NCI-H748 (cell line): Measurements from ENCODE around the gene CCDC136.
A peak's percentile ranks its signal among the peaks of the same experiment; 100 is the strongest.

Experiments
- DNase-seq: peaks from one replicate; lab custom pipeline; 2025; ENCODE audit not compliant: unreplicated experiment; lab: John Stamatoyannopoulos, UW

Gene CCDC136

GRCh38 chr7:128791121-128791971, at the start of gene CCDC136:
Gene CCDC136, plus strand, starts transcription at chr7:128791968. Its CDS starts 444 bp downstream, at chr7:128792412.
- peak; percentile 76 for DNase-seq

GRCh38 chr7:128742206-128742605, 49.6 kb upstream of the CCDC136 start:
- no peak for DNase-seq

DNA sequence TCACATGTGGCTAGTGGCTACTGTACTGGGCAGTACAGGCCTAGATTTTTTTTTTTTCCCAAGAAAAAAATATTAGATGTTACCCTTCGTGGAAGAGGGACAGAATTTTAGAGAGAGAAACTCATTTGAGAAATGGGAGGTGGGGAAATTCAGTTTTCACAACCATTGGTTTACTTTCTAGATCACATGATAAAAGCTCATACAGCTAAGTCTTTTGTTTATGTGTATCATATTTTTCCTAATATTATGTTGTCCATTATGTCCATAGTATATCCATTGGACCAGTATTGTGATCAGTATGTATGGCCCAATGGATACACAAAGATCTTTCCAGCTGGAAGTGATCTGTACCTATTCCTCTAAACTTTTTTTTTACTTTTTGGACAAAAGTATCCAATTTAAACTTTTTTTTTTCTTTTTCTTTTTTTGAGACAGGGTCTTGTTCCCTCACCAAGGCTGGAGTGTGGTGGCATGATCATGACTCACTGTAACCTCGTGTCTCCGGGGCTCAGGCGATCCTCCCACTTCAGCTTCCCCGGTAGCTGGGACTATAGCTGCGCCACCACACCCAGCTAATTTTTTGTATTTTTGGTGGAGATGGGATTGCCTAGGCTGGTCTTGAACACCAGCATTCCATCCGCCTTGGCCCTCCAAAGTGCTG, 48.5 kb upstream of the CCDC136 start:
- DNase-seq, result no peak

- no peak for DNase-seq
Observed at GRCh38 chr7:128744366-128744905, 47.3 kb upstream of the CCDC136 start.

GRCh38 chr7:128745706-128746105, 46.1 kb upstream of the CCDC136 start:
- DNase-seq, result no peak

DNA sequence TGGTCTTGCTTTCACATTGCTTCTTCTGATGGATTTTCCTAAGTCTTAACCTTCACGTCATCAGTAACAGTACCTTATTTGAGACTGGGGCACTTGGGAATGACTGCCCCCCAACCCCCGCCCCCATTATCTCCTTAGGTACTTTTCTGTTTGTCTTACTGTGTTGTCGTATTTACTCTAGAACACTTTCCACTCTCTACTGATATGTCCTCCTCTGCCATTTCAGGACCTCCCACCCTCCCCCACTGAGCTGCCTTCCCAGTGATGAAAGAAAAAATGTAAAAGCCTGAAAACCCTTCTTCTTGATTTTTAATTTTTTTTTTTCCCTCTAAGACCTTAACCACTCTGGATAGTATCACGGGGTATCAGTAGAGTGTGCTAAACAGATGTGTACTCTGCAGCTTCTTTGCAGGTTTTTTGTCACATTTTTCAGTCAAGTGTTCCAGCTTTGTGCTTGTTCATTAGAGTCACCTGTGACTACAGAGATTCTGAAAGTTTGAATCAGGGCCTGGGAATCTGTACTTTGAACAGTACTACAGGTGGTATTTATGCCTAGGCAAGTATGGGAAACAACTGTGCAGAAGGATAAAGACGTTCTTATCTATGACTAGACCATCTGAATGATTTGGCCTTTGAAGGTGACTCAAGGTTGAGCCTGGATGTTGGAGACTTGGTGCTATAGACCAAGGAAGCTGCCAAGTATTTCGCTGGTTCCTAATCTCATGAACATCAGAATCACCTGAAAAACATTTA, 44.3 kb upstream of the CCDC136 start:
- DNase-seq, result no peak

GRCh38 chr7:128752251-128752650, 39.5 kb upstream of the CCDC136 start:
- DNase-seq, result no peak

- DNase-seq, result no peak
Observed at GRCh38 chr7:128755075-128755818, 36.5 kb upstream of the CCDC136 start.

DNA sequence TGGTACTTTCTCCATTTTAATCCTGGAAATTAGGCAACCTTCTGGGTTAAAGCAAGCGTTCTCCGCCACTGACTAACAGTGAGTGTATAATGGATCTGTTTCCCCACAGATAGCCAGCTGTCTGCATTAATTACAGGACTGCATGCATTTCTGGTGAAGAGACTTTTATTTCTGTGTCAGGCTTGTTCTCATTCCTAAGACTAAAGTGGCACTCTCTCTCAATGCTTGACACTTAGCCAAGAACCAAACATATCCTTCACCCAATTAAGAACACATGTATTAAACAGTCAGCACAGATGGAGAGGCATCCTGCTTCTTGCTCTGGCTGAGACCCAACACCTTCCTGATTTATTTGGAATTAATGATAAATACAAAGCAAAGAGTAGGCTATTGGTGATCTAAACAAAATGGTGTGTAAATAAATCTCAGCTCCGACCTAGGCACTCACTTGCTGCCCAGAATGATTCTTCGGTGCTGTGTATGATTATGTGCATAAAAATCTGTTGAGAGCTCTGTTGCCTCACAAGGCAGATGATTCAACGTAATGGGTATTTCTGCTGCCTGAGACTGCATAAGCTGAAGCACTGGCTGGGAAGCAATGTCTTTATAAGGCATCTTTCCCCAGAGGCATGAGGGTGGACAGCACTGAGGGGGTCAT, 35.8 kb upstream of the CCDC136 start:
- DNase-seq, result no peak

GRCh38 chr7:128757203-128757602, 34.6 kb upstream of the CCDC136 start:
- DNase-seq, result no peak

DNA sequence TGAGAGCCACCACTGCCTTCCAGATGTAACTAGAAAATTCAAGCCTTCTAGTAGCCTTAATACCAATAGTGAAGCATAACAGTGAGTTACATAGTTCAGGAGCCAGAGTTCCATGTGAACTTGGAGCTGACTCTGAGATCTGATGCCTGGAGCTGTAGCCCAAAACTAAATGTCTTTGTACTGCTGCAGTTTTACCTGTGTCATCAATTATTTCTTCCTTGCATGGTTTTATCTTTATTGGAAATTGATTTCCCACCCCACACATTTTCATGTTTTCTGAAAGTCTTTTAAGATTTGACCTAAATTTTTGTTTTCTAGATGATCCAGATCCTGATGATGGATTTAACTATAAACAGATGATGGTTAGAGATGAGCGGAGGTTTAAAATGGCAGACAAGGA, 33.2 kb upstream of the CCDC136 start:
- no peak for DNase-seq

GRCh38 chr7:128759242-128759641, 32.5 kb upstream of the CCDC136 start:
- DNase-seq, result no peak

DNA sequence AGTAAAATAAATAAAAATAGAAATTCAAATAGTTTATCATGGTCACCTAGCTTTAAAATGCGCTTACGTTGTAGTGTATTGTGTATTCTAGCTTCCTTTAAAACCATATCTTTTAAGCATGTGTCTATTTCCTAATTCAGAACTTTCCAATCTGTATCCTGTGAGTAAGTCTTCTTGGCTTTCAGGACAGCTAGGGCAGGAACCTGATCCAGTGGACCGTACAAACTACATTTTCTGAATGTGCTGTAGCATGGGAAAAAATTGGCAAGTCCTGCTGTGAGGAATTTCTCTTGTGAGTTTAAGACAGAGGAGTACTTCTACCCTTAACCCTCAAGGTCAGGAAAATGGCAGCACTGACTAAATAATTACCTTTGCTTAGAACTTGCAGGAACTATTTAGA, 28.2 kb upstream of the CCDC136 start:
- DNase-seq, result no peak

- no peak for DNase-seq
Observed at GRCh38 chr7:128767475-128768110, 24.2 kb upstream of the CCDC136 start.

GRCh38 chr7:128770233-128770632, 21.5 kb upstream of the CCDC136 start:
- no peak for DNase-seq

- DNase-seq, result no peak
Observed at GRCh38 chr7:128773604-128774003, 18.2 kb upstream of the CCDC136 start.

DNA sequence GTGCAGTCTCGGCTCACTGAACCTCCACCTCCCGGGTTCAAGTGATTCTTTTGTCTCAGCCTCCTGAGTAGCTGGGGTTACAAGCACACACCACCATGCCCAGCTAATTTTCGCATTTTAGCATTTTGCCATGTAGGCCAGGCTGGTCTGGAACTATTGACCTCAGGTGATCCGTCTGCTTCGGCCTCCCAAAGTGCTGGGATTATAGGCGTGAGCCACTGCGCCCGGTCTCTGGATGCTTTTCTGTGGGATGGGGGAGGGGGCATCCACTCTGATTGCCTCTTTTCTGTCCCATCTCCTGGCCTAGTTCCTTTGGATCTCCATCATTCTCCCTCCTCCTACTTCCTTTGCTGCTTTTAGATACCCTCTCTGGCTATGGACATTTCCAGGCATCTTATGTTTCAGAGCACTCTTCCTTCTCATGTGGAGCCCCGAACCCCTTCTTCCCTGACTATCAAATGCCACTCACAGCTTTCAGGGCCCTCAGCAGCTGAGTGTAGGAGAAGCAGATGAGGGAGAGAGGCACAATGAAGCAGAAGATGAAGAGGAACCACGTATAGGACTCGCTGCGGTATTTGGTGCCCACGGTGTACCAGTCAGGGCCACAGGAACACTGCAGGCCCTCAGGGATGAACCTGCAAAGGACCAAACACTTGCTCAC, 17.6 kb upstream of the CCDC136 start:
- DNase-seq, result no peak

GRCh38 chr7:128774921-128775320, 16.8 kb upstream of the CCDC136 start:
- DNase-seq, result no peak
